HG02840 (cell line): Measurements from ENCODE around the gene GIMAP8.

Source experiments
- ATAC-seq: cut with Tn5 transposase; IDR thresholded peaks from one replicate; pipeline ENCODE4 v1.9.1; 2021; ENCODE audit warnings: mild to moderate bottlenecking, moderate library complexity, moderate number of reproducible peaks; ENCODE audit not compliant: unreplicated experiment, low FRiP score

Gene GIMAP8

GRCh38 chr7:150450491-150451001 is at the start of gene GIMAP8:
Gene GIMAP8 (plus strand): TSS chr7:150450630. CDS start chr7:150466699, 16,069 bp downstream.
- no peak for ATAC-seq

DNA sequence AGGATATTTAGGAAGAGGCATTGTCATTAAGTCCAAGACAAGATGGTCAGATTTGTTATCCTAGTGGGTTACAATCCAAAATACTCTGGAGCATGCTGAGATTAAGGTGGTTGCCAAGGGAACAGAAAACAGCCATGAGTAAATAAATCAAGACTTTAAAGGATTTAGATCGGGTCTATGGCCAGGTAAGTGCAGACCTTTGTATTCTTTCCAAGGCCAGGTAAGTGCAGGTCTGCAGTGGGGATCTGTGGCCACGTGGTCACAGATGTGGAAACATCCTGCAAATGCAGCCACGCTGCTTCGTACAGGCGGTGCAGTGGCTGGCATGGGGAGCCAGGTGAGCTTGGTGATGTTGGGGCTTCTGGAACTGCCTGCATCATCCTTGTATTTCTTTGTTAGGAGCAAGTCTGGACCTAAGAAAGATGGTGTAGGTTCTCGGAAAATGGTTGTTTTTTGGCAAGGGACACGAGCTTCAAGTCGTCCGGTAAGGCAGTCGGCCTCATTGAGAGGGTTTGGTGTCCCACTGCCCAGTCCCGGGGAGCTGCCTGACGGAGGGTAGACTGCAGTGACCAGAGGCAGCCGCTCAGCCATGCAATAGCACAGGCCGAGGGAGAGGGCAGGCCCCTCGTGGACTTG is 49.5 kb upstream of the GIMAP8 start:
- no peak for ATAC-seq

GRCh38 chr7:150401424-150401790 is 49.0 kb upstream of the GIMAP8 start:
- no peak for ATAC-seq

DNA sequence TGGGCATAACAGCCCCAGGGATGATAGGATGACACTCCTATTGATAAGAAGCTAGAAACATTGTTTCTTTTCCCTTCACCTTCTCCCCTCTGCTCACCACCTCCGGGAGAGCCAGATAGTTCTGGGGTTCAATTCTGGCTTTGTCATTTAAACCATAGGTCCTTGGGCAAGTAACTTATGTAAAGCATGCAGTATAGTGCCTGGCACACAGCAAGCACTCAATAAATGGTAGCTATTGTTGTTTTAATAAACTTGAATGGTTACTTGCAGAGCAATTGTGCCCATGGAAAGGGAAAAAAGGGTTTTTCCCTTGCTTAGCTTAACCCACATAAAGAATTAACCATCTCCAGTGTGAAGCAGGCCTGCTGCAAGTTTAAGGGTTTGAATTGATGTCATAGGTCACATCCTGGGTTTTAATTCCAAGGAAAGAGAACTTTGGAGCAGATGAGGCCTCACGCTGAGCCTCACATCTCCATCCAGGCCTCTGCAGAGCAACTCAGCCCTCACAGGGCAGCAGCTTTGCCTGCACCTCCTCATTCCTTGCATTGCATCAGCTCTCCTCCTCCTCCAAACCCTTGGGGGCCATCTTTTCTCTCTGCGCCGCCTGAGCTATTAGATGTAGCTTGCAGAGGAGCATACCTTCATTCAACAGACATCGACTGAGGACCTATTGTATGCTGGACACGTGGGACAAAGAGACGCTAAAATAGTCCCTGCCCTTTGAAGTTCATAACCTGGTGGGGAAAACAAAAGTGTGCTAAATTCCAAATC is 48.4 kb upstream of the GIMAP8 start:
- ATAC-seq: no peak

DNA sequence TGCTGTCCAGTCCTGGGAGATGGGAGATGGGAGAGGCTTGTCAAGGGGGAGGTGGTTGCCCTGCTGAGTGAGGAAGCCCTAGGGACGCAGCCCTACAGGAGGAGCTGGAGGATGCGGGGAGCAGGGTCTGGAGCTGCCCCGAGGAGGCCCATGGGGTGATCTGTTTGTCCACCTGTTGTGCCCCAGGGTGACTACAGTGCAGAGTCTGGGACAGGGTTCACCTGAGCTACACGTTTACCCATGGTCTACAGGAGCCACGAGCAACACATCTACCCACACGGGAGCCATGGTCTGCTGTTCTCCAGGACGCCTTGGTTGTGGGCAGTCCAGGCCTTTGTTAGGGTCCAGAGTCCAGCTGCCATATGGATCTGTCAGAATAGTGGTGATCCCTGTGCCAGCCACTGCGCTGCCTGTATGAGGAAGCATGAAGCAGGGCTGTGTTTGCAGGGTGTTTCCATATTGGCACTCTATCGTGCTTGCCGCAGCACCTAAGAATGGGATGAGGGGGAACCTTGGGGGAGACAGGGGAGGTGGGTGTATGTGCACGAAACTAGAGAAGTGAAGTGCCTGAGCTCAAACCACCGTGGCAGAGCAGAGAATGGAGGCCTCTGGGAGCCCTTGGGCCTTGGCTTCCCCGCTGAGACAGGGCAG is 47.6 kb upstream of the GIMAP8 start:
- ATAC-seq: no peak

DNA sequence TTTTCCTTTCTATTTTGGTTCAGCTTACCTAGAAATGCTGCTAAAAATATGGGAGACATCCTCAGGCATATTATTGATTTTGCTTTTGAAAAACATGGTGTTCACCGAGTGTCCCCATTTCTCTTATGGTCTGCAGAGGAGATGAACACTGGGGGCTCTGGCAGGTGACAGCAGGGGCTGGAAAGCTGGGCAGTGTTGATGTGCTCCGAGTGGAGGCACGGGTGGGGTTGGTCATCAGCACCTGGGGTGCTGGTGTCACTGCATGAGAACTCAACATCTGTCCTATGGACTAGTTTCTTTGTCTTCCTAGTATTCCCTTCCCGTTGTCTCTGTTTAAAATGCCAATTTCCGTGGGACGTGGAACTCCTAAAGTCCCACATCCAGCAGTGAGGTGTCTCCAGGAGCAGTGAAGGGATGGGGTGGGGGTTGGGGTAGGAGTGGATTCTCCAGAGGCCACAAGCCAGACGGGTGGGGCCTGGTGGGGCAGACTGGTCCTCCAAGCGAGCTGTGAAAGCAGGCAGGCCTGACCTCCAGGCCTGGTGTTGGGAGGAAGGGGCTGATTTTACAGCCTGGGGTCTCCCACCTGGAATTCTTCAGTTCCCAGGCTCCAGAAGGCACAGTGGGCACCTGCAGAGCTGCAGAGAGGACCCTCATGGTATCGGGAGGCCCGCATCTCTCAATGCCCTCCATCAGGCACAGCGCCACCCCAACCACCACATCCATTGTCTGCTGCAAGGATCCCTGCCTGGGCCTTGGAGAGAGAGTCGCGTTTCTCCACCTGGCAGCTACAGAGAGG is 46.9 kb upstream of the GIMAP8 start:
- no peak for ATAC-seq

DNA sequence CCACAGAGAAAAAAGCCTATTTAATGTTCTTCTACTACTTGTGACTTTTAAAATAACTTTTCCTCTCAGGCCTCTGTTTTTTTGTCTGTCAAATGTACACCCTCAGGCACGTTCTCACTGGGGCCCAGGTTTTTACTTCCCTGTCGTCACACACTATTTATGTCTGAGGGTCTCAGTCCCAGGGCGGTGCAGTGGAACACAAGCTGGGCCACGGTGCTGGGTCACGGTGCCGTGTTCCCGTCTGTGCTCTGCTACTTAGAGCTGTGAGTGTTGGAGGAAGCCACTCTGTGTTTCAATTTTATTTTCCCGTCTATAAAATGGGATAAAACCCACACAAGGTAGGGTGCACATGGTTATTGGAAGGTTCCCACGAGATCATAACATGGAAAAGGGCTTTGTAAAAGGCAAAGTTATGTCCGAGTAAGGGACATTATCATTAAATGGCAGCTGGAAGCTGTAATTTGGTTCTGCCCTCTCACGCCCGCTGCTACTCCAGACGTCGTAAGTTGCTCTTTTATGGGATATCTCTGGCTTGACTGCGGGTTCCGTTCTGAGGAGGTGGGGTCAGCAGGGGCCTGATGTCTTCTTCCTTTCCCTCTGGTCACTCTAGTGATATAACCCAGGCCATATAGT is 46.1 kb upstream of the GIMAP8 start:
- ATAC-seq: no peak

- peak; percentile 40 for ATAC-seq
These were observed 45.4 kb upstream of the GIMAP8 start for GRCh38 chr7:150404805-150405583.

GRCh38 chr7:150405584-150406311 is 44.7 kb upstream of the GIMAP8 start:
- ATAC-seq: no peak

DNA sequence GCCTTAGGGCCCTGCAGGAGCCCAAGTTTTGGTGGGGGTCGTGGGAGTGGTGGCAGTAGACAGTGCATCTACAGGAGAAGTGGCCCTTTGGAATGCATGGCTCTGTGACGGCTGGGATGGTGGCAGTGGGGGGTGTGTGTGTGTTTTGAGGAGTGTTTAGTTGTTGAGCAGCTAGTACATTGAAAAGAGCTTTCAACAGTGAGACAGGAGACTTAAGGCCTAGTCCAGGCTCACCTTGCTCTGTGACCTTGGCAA is 44.2 kb upstream of the GIMAP8 start:
- ATAC-seq: no peak

DNA sequence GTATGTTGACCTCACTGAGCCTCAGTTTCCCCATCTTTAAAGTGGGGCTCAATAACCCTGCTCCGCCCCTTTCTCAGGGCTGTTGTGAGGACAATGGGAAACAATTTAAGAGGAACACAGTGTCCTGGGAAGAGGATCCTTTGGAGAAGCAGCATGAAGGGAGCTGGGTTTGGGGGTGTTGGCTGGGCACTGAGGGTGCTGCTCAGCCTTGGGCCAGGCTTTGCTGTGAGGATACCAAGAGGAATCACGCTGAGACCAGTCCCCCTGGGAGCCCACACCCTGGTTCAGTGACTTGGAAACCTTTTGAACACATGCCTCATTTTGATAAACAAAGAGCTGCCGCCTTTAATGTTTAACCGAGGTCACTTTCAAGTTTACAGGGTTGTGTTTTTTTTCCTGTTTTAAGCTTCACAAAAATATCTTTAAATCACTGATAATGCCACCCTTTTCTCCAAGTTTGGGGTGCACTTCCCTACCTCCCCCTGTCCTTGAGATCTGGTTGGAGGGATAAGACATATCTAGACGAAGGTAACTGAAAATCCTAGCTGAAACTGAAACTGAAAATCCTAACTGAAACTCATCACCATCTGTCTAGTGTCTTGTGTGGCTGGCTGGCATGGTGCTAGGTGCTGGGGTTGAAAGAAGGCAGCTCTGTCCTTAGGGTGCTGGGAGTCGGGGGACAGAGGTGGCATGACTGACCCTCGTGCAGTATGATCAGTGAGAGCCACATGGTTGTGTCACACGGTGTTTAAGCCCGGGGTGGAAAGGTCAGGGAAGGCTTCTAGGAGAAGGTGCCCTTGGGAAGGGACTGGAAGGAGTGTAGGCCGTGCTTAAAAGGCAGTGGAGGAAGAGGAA is 43.6 kb upstream of the GIMAP8 start:
- ATAC-seq: peak; percentile 43

DNA sequence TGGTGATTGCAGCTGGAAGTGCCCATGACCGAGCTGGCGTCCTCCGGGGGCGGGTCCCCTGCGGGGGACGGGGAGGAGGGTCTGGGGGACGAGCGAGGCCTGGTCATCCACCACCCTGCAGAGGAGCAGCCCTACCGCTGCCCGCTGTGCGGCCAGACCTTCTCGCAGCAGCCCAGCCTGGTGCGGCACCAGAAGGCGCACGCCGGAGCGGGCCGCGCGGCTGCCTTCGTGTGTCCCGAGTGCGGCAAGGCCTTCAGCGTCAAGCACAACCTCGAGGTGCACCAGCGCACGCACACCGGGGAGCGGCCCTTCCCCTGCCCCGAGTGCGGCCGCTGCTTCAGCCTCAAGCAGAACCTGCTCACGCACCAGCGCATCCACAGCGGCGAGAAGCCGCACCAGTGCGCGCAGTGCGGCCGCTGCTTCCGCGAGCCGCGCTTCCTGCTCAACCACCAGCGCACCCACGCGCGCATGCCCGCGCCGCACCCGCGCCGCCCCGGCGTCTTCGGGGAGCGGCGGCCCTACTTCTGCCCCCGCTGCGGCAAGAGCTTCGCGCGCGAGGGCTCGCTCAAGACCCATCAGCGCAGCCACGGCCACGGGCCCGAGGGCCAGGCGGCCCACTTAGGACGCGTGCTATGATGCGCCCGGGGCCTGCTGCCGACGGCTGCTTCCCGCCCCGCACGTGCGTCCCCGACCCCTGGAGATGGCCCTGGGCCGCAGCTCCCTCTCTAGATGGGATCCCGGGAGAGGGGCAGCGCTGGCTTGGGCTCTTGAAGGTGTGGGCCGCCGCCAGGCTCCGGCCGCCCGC is 42.6 kb upstream of the GIMAP8 start:
- ATAC-seq: no peak

DNA sequence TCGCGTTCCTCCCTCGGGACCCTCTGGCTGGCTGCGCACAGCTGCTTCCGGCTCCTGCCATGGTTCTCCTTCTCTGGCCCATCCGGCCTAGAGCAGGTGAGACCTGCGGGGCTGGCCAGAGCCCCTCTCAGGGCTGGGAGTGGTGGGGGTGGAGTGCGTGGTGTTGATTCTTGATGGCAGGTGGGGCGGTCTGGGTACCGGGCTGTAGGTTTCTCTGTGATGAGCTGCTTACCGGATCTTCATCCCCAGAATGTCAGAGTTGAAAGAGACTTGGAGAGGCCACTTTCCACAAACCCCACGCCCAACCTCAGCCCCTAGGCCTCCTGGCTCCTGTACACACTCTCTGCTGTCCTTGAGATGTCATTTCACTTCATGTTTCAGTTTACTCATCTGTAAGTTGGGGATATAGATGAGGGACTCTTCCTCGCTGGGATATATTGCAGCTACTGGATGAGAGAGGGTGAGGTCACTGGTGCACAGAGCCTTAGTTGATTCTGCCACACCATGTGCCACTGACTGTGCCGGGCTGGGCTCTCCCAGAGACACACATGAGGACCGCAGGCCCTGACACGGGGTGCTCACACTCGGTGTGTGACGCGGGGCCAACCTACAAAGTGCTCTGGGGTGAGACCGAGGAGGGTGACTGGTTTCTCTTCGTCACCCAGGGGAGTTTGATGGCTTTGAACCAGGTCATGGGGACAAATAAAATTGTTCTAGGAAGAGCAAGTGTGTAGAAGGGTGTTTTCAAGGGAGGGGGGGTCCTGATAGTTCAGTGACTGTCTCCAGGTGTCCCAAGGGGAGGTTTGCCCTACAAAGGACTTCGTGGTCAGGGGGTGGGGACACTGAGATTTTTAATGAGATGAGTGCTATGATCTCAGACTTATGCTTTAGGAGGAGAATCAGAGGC is 41.8 kb upstream of the GIMAP8 start:
- no peak for ATAC-seq

DNA sequence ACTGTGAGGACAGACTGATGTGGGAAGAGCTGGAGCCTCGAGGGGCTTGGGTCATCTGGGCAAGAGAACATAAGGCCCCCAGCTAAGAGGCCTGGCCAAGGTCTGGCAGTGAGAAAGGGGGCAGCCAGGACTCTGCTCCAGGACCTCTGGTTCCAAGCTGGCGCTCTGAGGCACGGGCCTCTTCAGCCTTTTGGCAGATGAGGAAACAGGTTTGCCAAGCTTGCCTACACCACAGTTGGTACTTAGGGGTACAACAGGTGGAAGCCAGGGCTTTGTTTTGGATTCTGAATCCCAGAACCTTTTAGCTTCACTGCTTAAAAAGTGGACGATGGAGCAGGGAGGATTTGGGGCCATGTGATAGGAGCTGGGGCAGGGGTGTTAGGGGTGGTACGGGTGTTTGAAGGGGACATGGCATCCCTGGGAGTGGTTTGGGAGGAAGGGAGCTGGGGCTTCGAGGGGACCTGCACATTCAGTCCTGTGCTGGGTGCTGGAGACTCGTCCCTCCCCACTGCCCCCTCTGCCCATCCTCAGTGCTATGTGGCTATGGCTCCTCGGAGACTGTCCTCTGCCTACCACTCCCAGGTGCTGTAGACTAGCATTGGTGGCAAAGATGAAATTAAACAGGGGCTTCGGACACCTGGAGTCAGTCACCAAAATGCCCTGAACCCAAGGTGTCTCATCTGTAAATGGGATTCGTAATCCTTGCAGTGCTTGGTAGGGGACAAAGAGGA is 41.0 kb upstream of the GIMAP8 start:
- ATAC-seq: no peak

- ATAC-seq: no peak
These were observed 40.3 kb upstream of the GIMAP8 start for GRCh38 chr7:150410131-150410530.
